Measurements from ENCODE around the gene TRPM3. TPM values are rescaled to one million over a fixed set of nuclear protein-coding genes. Genes with fewer than 3 reads are reported as not detected.

The TRPM3 gene
- total RNA-seq, 1 experiment from 2014 or later = 0.07 TPM

DNA sequence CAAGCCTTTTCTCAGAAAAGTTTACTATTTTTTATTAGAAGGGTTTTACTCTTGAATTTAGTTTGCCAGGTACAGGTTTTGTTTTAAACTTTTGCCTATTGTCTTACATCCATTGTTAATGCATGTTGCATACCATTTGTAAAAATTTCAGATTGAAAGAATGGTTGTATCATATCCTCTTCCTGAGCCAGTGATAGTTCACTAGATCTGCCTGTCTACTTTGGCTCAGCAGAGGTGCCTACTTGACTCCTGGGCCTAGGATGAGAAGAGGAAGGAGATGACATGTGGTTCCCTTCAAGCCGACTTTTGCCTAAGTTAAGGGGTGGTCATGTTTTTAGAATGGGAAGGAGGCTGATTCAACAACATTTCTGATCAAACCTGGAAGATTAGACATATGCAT lies 232.9 kb downstream of the TRPM3 start:
- no peak for DNase-seq (ENCODE audit: low read depth)

DNA sequence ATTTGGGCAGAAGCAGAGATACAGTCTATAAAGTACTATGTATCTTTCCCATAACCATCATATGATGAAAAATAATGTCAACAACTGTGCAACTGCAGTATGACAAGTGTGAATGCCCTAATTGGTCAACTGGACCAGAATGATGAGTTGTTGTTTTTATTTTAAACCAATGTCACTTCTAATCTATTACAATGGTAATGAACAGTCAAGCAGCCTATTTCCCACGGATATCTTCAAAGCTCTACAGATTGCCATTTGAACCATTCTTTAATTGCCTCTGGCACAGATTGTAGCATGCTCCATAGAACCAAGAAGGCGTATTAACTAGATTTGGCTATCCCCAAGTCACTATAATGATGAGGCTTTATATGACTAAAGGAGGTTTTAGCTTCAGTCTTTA lies 233.6 kb downstream of the TRPM3 start:
- DNase-seq (ENCODE audit: low read depth) = no peak

DNA sequence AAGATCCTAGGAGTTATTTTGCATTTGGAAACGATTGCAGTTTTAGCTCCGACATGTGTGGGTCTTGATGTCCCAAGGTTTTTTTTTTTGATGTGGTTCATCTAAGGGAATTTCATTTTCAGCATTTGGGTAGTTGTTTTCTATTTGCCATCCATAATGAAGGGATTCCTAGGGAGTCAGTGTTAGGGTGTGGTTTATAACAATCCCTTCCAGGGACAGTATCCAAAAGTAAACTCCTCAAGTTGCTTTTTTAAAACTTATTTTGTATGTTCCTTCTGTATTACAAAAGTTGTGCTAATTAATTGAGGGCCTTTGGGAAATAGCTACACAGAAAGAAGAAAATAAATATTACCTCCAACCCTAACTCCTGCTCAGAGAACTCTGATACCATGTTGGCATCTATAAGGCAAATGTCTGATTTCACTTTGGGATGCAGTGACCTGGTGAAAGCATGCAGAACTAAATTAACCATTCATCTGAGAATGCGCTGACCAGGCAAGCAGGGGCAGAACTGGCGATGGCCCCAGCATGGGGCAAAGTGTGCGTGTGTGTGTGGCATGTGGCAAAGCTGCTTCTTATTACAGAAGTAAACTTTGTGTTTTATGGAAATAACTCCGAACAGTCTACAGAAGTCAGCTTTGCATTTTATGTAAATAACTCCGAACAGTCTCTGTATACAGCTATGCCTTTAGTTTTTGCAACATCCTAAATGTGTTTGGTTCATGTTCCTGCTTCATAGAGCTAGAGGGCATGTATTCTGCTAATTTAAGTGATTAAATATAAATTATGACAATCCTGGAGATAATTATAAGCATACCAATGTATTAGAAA lies 237.2 kb downstream of the TRPM3 start:
- DNase-seq (ENCODE audit: low read depth) = no peak

DNA sequence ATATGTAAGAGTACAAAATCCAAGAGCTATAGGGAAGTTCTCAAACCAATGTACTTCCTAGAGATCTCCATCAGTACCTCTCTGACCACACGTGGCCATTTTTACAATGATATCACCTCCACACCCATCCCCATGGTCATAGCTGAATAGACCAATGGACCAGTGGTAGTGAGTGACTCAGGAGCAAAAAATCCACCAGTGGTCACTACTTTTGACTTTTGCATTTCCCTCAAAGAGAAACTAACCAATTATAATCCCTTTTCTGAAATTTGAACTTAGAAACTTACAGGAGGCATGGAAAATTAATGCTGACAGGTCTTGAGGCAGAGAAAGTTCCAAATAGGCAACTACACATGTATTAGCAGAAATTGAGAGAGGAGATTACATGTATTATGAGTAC lies 238.4 kb downstream of the TRPM3 start:
- DNase-seq (ENCODE audit: low read depth) = peak; percentile 43

DNA sequence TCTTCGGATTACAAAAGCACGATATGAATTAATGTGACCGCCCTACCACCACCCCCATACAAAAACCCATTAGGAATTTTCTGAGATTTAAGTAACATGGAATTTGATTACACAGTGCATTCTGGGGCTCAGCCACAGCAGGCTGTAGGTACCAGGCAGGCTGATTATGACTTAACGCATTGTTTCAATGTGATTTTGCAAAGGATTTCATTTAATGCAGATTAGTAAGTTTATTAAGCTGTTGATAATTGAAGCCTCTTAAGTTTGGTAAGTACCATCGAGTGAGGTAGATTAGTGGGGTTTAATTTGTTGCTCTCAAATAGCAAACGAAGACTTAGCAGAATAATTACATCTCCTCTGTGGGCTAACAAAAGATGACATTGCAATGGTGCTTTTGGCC lies 240.1 kb downstream of the TRPM3 start:
- no peak for DNase-seq (ENCODE audit: low read depth)

DNA sequence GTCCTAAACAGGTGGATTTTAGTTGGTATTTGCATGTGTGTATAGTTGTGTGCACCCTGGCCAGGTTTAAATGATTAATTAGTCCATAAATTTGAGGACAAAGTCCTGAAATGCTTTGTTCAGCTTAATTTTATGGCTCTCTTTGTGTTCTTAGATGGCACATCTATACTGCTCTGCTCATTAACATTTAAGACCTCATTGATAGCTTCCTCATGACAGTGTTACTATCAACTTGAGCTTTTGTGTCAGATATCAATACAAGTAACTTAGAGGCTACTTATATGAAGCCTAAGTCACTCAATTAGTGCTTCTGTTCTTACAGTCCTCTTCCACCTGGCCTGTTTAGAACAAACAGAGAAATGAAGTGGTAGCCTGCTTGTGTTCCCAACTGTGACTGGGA lies 240.9 kb downstream of the TRPM3 start:
- no peak for DNase-seq (ENCODE audit: low read depth)

DNA sequence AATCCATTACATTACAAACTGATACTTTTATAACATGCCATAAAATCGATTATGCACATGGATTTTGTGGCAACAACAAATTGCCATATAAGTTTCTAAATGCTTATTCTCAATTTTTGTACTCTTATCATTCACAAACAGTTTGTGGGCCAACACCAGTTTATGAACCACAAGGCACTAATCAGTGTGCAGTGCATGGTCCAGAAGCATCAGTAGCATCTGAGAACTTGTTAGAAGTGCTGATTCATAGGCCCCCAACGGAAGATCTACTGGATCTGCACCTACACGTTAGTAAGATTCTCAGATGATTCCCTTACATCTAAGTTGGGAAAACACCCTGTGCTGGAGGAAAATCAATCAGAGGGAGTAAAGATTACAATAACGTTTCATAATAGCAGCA lies 242.8 kb downstream of the TRPM3 start:
- DNase-seq (ENCODE audit: low read depth) = no peak

DNA sequence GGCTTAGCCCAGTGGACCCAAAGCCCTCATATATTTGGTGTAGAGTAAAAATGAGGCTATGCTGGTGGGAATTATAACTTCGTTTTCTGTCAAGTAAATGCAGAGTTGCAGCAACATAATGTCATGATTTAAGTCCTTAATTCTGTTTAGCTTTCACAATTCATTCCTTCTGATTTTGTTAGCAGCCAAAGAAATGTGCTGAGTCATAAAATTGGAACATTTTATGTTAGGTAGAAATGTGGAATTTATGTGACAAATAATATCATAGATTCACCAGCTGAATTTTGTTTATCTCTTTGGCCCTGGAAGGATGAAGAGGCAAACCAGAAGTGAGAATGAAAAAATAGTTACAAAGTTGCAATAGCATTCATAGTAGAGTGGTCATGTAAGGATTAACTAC lies 247.0 kb downstream of the TRPM3 start:
- no peak for DNase-seq (ENCODE audit: low read depth)

DNA sequence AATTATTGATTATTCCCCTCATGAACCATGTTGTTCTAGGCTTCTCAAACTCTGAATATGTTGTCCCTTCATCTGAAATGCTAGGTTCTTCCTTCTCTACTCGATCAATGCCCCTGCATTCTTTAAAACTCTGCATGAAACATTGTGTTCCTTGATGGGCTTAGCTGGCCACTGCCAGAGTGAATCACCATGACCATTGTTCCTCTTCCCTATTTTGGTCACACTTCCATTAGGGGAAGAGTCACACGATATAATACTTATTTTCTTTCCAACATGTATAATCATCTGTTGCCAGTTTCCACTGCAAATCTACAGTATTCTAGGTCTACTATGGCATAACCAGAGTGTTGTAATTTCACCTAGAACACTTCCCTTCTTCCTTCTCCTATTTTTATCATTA lies 247.9 kb downstream of the TRPM3 start:
- no peak for DNase-seq (ENCODE audit: low read depth)

DNA sequence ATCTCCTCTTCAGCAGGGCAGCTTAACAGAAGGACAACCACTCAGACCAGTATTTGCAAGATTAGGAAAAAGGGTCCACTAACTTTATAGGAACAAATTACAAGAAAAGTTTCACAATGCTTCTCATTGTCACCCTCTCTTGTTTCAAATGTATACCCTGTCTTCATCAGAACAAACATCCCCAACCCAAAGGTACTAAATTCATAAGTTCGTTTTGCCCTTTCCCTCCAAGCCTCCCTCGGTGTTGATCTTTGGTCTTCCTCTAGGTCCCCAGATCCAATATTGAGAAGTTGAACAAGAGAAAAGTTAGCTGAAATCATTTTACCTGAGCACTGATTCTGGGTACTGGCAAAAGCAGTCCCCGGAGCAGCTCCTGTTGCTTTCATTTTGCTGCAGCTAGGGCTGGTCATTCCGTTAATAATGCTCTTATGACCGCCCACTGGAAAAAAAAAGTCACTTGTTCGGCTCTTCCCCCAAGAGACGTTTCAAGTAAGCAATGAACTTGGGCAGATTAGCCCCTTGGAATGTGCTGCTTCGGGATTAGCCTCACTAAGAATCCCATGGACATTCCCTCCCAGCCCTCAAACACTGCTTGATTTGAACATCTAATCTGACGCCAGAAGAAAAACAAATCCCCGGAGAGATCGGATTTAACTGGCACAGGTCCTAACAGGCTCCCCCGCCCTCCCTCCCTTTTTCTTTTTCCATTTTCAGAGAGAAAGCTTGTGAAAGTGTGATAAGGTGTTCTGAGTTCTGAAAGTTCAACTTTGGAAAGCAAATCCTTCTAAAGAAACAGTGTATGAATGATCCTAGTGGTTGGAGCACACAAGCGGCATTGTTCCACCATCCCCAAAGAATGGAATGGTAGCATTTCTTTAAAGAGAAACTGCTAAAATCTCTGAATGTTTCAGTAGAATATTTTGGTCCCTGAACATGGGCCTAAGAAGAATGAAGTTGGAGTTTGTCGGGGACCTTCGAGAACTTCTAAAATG lies 252.5 kb downstream of the TRPM3 start:
- DNase-seq (ENCODE audit: low read depth) = peak; percentile 5

DNA sequence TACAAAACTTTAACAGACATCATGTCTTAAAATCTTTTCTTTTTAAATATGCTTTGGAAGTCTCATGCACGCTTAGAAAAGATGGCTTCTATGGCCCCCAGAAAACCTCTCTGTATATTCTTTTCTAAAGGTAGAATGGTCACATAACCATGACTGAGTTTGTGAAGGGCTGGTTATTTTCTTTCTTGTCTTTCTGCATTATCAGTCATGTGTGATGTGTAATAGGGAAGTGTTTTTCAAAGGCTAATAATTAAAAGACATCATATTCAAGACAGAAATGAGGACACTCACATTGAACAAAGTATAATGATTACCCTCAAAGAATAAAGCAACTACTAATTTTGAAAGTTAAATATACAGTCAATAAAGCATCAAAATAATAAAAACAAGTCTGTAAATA lies 253.4 kb downstream of the TRPM3 start:
- no peak for DNase-seq (ENCODE audit: low read depth)

DNA sequence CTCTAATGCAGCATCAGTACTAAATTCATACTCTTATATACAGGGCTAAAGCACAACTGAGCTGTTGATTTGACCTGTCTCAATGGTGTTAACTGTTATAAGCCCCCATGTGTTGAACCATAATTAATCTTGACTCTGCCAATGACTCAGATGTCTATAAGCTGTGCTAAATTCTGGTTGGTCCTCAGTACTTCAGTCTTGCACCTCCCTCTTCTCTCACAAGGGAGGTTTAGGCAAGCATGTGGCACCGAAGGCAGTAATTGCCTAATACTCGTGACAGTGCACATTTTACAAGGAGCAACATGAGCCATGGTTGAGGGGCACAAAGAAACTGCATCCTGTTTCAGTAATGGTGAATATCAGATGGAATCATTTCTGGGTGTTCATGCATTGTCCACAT lies 255.9 kb downstream of the TRPM3 start:
- no peak for DNase-seq (ENCODE audit: low read depth)

DNA sequence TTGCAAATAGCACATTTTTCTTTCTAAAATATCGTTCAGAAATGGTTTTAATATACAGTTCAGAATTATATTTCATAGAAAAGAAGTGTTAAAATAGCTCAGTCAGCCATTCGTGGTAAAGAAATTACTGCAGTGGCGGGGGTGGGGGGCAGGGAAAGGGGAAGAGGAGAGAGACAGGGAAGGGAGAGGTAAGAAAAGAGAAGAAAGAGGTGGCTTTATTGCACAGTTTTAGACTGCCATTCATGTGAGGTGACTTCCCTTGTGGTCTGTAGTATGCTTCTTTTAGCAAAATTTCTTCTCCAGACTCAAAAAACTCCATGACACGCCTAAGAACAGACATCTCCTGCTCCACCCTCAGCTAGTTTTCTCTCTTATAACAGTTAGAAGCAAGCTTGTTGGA lies 259.6 kb downstream of the TRPM3 start:
- no peak for DNase-seq (ENCODE audit: low read depth)

DNA sequence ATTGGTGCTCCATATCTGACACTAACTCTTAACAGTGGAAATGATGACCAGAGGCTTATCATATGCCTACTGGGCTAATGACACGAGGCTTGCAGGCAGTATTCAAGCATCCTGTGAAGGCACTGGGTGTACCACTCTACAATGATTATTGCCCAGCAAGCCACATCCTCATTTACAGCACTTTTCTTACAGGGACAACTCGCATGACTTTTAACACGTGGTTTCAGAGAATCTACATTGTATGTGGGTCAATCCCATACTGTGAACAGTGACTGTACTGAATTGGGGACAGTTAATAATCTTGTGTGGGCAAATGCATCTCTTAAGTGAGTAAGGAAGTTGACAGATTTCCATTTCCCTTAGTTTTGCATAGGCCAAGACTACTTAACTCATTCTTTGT lies 260.0 kb downstream of the TRPM3 start:
- no peak for DNase-seq (ENCODE audit: low read depth)

DNA sequence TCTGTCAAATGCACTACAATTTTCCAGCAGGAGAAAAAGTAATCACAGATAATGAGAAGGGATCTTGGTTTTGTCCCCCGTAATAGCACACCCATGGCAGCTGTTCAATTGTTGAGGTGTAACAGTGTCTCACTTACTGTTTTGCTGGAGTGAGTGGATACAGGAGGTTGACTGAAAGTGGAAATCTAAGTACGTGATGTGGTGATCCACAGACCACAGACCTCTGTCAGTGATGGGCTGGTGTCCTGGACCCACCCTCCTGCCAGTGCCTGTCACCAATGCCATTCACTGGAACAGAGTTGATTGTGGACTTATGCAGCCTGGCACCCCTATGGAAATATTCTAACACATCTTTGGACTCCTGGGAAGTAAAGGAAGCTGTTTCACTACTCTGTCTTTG lies 261.7 kb downstream of the TRPM3 start:
- no peak for DNase-seq (ENCODE audit: low read depth)

DNA sequence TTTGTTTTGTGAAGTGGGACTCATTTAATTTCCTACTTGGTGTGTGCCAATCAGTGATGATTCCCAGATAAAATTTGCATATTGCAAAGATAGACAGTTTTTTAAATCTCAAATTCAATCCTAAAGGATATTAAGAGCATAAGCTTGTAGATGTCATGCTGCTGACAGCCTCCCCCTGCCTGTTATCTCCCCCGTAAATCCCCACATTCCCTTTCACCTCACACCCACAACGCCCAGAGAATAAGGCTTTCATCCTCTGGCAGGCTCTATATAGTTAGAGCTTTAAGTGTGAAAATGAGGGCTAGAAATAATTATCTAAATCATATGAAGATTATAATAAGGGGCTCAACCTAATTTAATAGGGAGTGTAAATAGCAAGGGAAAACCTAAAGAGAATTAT lies 265.0 kb downstream of the TRPM3 start:
- DNase-seq (ENCODE audit: low read depth) = no peak

DNA sequence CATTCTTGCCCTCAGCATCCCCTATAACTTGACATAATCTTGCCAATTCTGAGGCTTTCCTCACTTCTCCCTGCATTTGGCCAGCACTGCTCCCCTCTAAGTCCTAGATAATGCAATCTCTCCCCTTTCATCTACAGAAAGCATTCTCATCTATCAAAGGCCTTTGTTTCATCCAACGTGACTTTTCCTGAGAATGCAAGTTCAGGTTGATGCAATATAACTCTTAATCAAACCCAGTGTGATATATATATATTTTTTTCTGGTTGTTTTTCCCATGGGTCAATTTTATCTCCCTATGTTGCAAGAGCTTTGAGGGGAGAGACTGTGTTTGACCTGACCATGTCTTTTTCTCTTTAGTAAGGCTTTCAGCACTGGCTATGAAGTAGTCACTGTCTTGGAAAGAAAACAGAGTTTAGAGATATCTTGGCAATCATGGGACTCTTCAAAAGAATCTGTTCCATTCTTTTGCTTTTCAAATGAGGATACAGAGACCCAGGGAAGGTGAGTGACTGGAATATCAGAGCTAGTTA lies 268.6 kb downstream of the TRPM3 start:
- DNase-seq (ENCODE audit: low read depth) = no peak

DNA sequence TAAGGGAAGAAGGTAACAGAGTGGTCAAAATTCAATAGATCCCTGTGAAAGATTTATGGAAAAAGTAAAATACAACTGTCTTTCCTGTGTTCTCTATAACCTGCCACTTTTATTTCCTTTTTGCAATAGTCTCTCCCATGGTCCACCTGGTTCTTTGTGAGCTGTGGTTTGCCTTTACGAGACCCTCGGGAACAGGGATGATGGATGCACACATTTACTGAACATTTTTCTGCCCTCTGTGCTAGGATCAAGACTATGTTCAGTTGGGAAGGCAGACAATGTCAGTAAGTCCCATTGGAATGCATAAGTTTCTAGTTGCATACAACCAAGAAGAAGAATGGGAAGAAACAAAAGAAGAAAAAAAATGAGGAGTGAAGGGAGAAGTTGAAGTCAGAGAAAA lies 281.2 kb downstream of the TRPM3 start:
- no peak for DNase-seq (ENCODE audit: low read depth)

DNA sequence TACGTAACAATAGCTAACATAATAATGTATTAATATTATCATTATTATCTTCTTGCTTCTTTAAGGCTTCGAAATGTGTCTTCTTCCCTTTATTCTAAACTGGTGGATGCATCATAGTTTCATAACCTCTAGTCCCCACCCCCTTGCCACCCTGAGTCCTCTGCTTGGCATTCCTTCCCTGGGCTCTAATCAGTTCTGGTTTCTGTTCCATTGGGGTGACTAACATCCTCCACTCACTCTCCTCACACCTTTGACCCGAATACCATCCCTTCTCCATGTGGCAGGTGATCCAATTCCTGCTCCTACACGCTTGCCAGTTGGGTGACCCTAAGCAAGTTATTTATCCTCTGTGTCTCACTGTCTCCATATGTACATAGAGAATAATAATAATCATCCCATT lies 286.1 kb downstream of the TRPM3 start:
- DNase-seq (ENCODE audit: low read depth) = peak; percentile 9

DNA sequence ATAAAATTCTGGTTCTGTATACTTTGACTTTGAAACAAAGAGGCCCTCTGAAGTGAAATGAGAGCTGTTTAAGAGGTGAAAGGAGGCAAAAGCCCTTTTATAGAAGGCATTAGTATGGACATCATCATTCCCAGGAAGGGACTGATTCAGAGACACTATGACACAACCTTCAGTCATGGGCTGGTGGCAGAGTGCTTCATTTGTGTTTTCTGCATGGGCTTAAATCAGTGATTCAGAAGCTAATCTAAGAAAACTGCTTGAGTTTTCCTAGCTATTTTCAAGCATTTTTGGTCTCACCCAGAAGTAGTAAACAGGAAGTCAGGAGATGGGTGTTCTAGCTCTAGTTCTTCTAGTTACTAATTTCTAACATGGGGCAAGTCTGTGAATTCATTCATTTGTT lies 288.9 kb downstream of the TRPM3 start:
- peak; percentile 4 for DNase-seq (ENCODE audit: low read depth)

DNA sequence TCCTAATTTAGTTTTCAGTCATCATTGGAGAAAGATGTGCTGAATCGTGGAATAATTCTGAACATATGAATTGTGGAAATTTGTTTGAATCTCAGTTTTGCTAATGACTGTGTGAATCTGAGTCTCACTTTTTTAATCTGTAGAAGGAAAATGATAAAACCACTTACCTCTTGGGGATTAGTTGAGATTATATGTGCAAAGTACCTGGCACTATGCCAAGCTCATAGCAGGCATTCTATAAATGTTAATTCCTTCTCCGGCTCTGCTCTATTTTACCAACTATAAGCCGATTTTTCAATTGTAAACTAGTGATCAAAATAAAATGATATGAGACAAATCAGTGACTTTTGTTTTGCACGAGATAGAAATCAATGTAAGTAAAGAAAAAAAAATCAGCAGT lies 290.8 kb downstream of the TRPM3 start:
- no peak for DNase-seq (ENCODE audit: low read depth)

DNA sequence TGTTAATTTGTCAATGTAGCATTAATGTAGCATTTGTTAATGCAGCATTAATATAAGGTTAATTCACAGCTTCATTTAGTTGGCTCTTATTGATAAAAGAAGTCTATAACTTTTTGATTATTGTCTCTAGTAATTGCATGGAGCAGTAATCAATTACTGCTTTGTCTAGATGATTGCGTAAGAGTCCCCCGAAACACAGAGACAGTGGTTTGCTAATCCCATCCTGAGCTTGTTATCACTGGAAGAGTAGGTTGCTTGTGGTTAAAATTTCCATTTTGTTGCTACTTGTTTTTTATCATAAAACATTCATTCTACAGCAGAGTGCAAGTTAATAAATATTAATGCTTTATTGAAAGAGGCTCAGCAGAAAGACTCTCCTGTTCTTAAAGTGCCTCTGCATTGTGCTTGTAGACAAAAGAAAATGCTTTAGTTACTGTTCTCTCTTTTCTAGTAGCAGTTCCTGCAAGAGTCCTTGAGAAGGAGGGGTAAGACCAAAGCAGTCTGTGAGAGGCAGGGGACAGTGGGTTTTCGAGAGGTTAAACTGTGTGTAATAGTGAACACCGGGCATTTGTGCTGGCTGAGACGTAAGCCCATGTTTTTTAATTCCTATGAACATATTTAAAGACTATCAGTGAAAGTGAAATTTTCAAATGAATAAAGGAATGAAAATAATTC lies 291.7 kb downstream of the TRPM3 start:
- no peak for DNase-seq (ENCODE audit: low read depth)
